Smooth muscle cell (in vitro differentiated cells): ENCODE results near the gene RPS6KA2. TPM values are rescaled to one million over a fixed set of nuclear protein-coding genes. Genes with fewer than 3 reads are reported as not detected.
A peak's percentile ranks its signal among the peaks of the same experiment; 100 is the strongest.
"Not testable (repeated sequence)": the region's sequence is repeated elsewhere in the genome, so short reads cannot be mapped to it uniquely, and the experiment has no call there.

Experiments
- DNase-seq: peaks from one replicate; lab custom pipeline; 2025; ENCODE audit not compliant: unreplicated experiment; lab: John Stamatoyannopoulos, UW
- H2AFZ ChIP-seq: fragments of 200-600 bp; sonication (generic); 2 replicates; pipeline ENCODE4 v1.6.0; 2016; ENCODE audit warnings: antibody characterized with exemption, low read depth, mild to moderate bottlenecking
- H3F3A ChIP-seq: fragments of 200-600 bp; sonication (generic); 2 replicates; pipeline ENCODE4 v1.6.0; 2017; ENCODE audit warnings: antibody characterized with exemption, low read depth
- H3K27ac ChIP-seq: fragments of 200-600 bp; sonication (generic); 2 replicates; pipeline ENCODE4 v1.5.1; 2016; ENCODE audit warnings: low read depth, mild to moderate bottlenecking
- H3K27me3 ChIP-seq: fragments of 200-600 bp; sonication (generic); 2 replicates; pipeline ENCODE4 v1.6.1; 2016; ENCODE audit warnings: low read depth, mild to moderate bottlenecking
- H3K36me3 ChIP-seq: fragments of 200-600 bp; sonication (generic); 2 replicates; pipeline ENCODE4 v1.5.1; 2016; ENCODE audit warnings: low read depth
- H3K4me1 ChIP-seq: fragments of 200-600 bp; sonication (generic); 2 replicates; pipeline ENCODE4 v1.5.1; 2016; ENCODE audit warnings: low read depth
- H3K4me2 ChIP-seq: fragments of 200-600 bp; sonication (generic); 2 replicates; pipeline ENCODE4 v1.6.0; 2016; ENCODE audit warnings: mild to moderate bottlenecking
- H3K4me3 ChIP-seq: fragments of 200-600 bp; sonication (generic); 2 replicates; pipeline ENCODE4 v1.5.1; 2016; ENCODE audit warnings: mild to moderate bottlenecking
- H3K79me2 ChIP-seq: fragments of 200-600 bp; sonication (generic); 2 replicates; pipeline ENCODE4 v1.6.0; 2016; ENCODE audit warnings: low read depth, mild to moderate bottlenecking
- H3K9ac ChIP-seq: fragments of 200-600 bp; sonication (generic); 2 replicates; pipeline ENCODE4 v1.6.0; 2016; ENCODE audit warnings: low read depth
- H3K9me3 ChIP-seq: fragments of 200-600 bp; sonication (generic); replicated peaks from 2 replicates; pipeline ENCODE4 v1.5.1; 2016; ENCODE audit warnings: low read depth
- H4K20me1 ChIP-seq: fragments of 200-600 bp; sonication (generic); 2 replicates; pipeline ENCODE4 v1.6.0; 2016; ENCODE audit warnings: low read depth
- WGBS: methylation state at CpG from one replicate; pipeline ENCODE4 v1.1.7; 2016; ENCODE audit warnings: low lambda C conversion rate; 5-methylcytosine and 5-hydroxymethylcytosine counted together
- polyA plus RNA-seq: library from polyadenylated mRNA; unstranded; fragments of >200 nt; fragmentation: Nextera tagmentation; extraction: Ambion mirVana; gene quantifications from 2 replicates; pipeline ENCODE4 v1.2.1, GENCODE V29; 2016
- total RNA-seq: library from RNA; depleted of rRNA; stranded (reverse); fragments of >200 nt; gene quantifications from 2 replicates; pipeline ENCODE4 v1.2.3, GENCODE V29; 2014
- TF ChIP-seq, protein P1 (sequence below): fragments of 200-600 bp; sonication (generic); IDR thresholded peaks from 2 replicates; pipeline ENCODE4 v1.5.1; 2017; ENCODE audit warnings: borderline replicate concordance, mild to moderate bottlenecking, antibody characterized with exemption; ENCODE audit not compliant: insufficient read depth, poor library complexity, severe bottlenecking

Gene RPS6KA2
- total and polyA plus RNA-seq, 2 experiments from 2014 or later: 7.8 to 10.4 TPM

DNA sequence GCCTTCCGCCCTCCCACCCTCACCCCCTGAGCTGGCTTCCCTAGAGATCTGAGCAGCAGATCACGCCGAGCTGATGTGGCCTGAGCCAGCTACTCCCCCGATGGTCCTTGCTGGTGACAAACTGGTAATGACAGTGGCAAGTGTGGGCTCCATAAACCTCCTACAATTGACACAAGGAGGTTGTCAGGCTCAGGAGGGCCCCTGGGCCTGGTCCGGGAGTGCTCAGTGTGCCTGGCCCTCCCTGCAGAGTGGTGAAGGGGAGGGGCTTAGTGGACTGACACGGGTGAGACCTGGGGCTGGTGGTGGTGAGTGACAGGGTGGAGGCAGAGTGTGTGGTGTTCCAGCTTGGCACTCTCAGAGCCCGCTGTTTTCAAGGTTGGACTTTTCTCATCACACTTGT is 221.7 kb downstream of the RPS6KA2 start:
- no peaks in the 10 kb centered on the region for H3K9me3 ChIP-seq
- H4K20me1 ChIP-seq: no peaks in the 10 kb centered on the region

DNA sequence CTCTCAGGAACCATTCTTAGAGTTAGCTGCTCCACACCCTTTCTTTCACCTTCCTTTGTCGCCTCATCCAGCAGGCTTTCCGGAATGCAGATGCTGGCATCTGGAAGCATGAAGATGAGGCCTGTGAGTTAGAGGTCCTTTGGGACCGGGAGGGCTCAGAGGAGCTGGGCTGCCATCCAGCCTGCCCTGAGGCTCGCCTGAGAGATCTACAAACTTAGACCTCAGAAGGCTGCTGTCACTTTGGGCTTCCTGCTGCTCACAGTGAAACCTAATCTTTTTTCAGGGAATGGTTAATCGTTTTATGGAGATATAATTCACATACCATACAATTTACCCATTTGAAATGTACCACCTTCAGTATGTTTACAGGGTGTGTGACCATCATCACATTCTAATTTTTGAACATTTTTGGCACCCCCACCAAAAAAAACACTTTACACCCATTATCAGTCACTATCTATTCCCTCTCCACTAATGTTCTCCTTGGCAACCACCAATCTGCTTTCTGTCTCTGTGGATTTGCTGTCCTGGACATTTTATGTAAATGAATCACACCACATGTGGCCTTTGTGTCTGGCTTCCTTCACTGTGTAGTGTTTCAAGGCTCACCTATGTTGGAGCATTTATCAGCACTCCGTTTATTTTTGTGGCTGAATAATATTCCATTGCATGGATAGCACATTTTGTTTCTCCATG is 224.3 kb downstream of the RPS6KA2 start:
- H3K4me2 ChIP-seq: no peak overlapping the region
- 75% methylated on average over 6 of the region's 6 CpGs for WGBS

More for the DNA sequence above, 221.7 kb downstream of the RPS6KA2 start:
- H3K27ac ChIP-seq: no peak overlapping the region
- no peaks in the 10 kb centered on the region for H3F3A ChIP-seq
- no peaks in the 10 kb centered on the region for H3K4me1 ChIP-seq
- no peaks in the 10 kb centered on the region for H3K79me2 ChIP-seq
- no peaks in the 10 kb centered on the region for H3K27me3 ChIP-seq
- H3K9ac ChIP-seq: no peak overlapping the region
- no peak overlapping the region for H2AFZ ChIP-seq
- no peaks in the 10 kb centered on the region for H3K36me3 ChIP-seq
- WGBS: 77% methylated on average over 7 of the region's 7 CpGs
- DNase-seq: no peak
- no peak overlapping the region for H3K4me3 ChIP-seq
- TF ChIP-seq, protein P1, sequence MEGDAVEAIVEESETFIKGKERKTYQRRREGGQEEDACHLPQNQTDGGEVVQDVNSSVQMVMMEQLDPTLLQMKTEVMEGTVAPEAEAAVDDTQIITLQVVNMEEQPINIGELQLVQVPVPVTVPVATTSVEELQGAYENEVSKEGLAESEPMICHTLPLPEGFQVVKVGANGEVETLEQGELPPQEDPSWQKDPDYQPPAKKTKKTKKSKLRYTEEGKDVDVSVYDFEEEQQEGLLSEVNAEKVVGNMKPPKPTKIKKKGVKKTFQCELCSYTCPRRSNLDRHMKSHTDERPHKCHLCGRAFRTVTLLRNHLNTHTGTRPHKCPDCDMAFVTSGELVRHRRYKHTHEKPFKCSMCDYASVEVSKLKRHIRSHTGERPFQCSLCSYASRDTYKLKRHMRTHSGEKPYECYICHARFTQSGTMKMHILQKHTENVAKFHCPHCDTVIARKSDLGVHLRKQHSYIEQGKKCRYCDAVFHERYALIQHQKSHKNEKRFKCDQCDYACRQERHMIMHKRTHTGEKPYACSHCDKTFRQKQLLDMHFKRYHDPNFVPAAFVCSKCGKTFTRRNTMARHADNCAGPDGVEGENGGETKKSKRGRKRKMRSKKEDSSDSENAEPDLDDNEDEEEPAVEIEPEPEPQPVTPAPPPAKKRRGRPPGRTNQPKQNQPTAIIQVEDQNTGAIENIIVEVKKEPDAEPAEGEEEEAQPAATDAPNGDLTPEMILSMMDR: no peak
- no peak overlapping the region for H3K4me2 ChIP-seq

DNA sequence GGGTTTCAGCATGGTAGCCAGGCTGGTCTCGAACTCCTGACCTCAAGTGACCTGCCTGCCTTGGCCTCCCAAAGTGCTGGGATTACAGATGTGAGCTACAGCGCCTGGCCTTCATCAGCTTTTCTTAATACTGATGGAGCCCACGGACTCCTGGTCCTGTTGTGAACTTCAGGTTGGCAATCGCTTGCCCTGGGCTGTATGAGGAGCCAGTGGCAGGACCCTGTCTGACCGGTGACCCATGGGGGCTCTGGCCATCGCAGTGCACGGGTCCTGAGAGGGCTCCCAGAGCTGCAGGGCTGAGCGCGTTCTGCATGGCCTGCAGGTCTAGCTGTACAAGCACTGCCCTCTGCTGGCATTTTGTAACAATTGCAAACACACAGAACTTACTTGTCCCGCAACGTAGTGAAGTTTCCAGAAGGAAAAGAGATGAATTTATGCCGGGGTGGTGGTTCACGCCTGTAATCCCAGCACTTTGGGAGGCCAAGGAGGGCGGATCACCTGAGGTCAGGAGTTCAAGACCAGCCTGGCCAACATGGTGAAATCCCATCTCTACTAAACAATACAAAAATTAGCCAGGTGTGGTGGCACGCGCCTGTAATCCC is 226.3 kb downstream of the RPS6KA2 start:
- not testable (repeated sequence) for H3K79me2 ChIP-seq, H3K9ac ChIP-seq, H3K27ac ChIP-seq, H4K20me1 ChIP-seq, H3K36me3 ChIP-seq, H3K27me3 ChIP-seq, H3K9me3 ChIP-seq, H3K4me2 ChIP-seq, DNase-seq, H2AFZ ChIP-seq, H3K4me1 ChIP-seq, H3F3A ChIP-seq, H3K4me3 ChIP-seq
- WGBS: 36% methylated on average over 16 of the region's 16 CpGs
- TF ChIP-seq, protein P1: peak; percentile 66

More for the DNA sequence above, 224.3 kb downstream of the RPS6KA2 start:
- no peak overlapping the region for H3K4me3 ChIP-seq
- H3K79me2 ChIP-seq: no peaks in the 10 kb centered on the region
- H3F3A ChIP-seq: no peaks in the 10 kb centered on the region
- H3K9me3 ChIP-seq: no peaks in the 10 kb centered on the region
- H4K20me1 ChIP-seq: no peaks in the 10 kb centered on the region
- DNase-seq: no peak
- no peak overlapping the region for H2AFZ ChIP-seq
- H3K9ac ChIP-seq: no peak overlapping the region
- H3K27ac ChIP-seq: no peak overlapping the region
- TF ChIP-seq, protein P1: no peak
- H3K4me1 ChIP-seq: no peaks in the 10 kb centered on the region
- no peaks in the 10 kb centered on the region for H3K27me3 ChIP-seq
- no peaks in the 10 kb centered on the region for H3K36me3 ChIP-seq
